GM06990 (cell line): ENCODE measurements around the gene SH2D3A.
"Not testable (repeated sequence)": the region's sequence is repeated elsewhere in the genome, so short reads cannot be mapped to it uniquely, and the experiment has no call there.

ENCODE experiments used
- DNase-seq: peaks from one replicate; pipeline ENCODE4 v3.0.0-alpha.2; 2011; ENCODE audit not compliant: insufficient read length; ENCODE audit errors: extremely low read depth
- H3K27me3 ChIP-seq: replicated peaks from 2 replicates; pipeline ENCODE4 v1.6.0; 2011; ENCODE audit warnings: low read length; ENCODE audit not compliant: control insufficient read depth, insufficient read depth
- H3K36me3 ChIP-seq: 2 replicates; pipeline ENCODE4 v1.5.1; 2011; ENCODE audit warnings: low read length; ENCODE audit not compliant: control insufficient read depth, insufficient read depth
- H3K4me3 ChIP-seq: replicated peaks from 2 replicates; pipeline ENCODE4 v1.5.1; 2011; ENCODE audit warnings: low read depth, mild to moderate bottlenecking, control low read depth, low read length
- TF ChIP-seq, protein P1 (sequence below): IDR thresholded peaks from 2 replicates; pipeline ENCODE4 v1.5.1; 2011; ENCODE audit warnings: low read length, control low read depth, mild to moderate bottlenecking, inconsistent platforms; ENCODE audit not compliant: insufficient read depth, poor library complexity, severe bottlenecking

The SH2D3A gene

DNA sequence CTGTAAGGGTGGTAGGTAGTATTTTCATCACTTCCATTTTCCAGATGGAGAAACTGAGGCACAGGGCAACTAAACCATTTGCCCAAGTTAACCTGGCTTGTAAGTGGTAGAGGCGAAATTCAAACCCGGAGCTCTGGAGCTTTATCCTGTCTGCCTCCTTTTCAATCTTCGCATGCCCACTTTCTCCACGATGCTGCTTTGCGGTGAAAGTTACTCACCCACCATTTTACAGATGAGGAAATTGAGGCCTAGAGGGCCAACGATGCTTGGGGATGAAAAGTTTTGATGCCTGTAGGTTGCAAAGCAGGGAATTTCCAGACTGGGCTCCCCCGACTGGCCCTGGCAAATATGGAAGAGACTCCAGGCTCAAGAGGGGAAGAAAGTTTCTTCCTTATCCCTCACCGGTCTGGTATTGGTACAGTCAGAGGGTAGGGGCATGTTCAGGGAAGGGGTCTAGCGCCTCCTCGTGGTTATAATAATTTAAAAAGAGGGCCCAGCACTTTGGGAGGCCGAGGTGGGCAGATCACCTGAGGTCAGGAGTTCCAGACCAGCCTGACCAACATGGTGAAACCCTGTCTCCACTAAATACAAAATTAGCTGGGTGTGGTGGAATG is 1.9 kb upstream of the SH2D3A start:
- TF ChIP-seq, protein P1, sequence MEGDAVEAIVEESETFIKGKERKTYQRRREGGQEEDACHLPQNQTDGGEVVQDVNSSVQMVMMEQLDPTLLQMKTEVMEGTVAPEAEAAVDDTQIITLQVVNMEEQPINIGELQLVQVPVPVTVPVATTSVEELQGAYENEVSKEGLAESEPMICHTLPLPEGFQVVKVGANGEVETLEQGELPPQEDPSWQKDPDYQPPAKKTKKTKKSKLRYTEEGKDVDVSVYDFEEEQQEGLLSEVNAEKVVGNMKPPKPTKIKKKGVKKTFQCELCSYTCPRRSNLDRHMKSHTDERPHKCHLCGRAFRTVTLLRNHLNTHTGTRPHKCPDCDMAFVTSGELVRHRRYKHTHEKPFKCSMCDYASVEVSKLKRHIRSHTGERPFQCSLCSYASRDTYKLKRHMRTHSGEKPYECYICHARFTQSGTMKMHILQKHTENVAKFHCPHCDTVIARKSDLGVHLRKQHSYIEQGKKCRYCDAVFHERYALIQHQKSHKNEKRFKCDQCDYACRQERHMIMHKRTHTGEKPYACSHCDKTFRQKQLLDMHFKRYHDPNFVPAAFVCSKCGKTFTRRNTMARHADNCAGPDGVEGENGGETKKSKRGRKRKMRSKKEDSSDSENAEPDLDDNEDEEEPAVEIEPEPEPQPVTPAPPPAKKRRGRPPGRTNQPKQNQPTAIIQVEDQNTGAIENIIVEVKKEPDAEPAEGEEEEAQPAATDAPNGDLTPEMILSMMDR, result peak; percentile 41
- Histone ChIP-seq H3K36me3 (no peaks in the 10 kb centered on the region), H3K27me3 (no peaks in the 10 kb centered on the region), H3K4me3 (no peak overlapping the region)
- DNase-seq, result no peak

DNA sequence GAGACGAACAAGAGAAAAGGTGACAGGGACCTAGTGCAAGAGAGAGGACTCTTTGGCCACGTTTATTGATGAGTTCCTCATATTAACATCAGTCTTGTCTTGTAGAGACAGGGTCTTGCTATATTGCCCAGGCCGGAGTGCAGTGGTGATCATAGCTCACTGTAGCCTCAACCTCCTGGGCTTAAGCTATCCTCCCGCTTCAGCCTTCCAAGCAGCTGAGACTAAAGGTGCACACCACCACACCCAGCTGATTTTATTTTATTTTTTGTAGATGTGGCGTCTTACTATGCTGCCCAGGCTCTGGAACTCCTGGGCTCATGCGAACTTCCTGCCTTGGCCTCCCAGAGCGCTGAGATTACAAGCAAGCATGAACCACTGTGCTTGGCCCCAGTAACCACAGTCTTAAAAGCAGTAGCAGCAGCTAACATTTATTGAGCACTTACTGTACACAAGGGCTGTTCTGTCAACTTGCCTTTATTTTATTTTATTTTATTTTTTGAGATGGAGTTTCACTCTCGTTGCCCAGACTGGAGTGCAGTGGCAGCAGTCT is 1.1 kb upstream of the SH2D3A start:
- Histone ChIP-seq H3K4me3 (peak overlapping the region; percentile 82), H3K27me3 (no peaks in the 10 kb centered on the region), H3K36me3 (no peaks in the 10 kb centered on the region)
- no peak for DNase-seq
- TF ChIP-seq, protein P1, result no peak

GRCh38 chr19:6767081-6767356 is 216 bp downstream of the SH2D3A start:
- Histone ChIP-seq H3K27me3 (no peaks in the 10 kb centered on the region), H3K4me3 (peak overlapping the region; percentile 82), H3K36me3 (no peaks in the 10 kb centered on the region)
- TF ChIP-seq, protein P1, result no peak
- no peak for DNase-seq

DNA sequence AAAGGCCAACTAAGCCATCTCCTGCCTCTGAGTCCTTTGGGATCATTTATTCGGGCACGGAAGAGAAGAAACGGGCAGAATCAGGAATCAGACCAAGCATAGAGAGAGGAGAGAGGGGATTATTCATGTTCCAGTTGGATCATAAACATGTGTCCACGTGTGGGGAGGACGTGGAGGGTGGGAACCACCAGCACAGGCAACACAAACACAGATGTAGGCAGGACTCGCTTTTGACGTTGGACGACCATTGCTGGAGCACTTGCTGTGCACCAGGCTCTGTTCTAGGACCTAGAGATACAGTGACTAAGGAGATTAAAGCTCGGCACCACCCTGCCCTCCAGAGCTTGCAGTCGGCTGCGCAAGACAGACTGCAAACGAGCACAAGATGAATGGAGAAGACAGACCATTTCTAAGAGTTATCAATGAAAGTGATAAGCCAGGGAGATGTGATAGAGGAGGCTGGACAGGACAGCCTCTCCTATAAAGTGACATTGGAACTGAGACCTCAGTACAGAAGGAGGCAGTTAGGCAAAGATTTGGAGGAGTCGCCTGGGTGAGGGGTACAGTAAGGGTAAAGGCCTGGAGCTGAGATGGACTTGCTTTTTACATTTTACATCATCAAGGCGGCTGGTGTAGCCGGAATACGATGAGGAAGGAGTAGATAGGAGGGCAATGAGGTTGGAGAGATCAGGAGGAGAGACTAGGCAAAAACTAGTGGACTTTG is 716 bp downstream of the SH2D3A start:
- Histone ChIP-seq H3K27me3 (no peaks in the 10 kb centered on the region), H3K36me3 (no peaks in the 10 kb centered on the region), H3K4me3 (peak overlapping the region; percentile 82)
- TF ChIP-seq, protein P1, result no peak
- no peak for DNase-seq

- TF ChIP-seq, protein P1, result no peak
- no peak for DNase-seq
- H3K4me3 ChIP-seq, result peak overlapping the region; percentile 82
- H3K36me3 ChIP-seq, result no peaks in the 10 kb centered on the region
- H3K27me3 ChIP-seq, result no peaks in the 10 kb centered on the region
Measured at GRCh38 chr19:6765738-6766356, 1.4 kb downstream of the SH2D3A start.

- not testable (repeated sequence) for H3K36me3 ChIP-seq, H3K4me3 ChIP-seq, H3K27me3 ChIP-seq, DNase-seq
Measured at GRCh38 chr19:6762253-6762797, 4.9 kb downstream of the SH2D3A start.
